ENCODE data around the gene PDXK.

The PDXK gene

DNA sequence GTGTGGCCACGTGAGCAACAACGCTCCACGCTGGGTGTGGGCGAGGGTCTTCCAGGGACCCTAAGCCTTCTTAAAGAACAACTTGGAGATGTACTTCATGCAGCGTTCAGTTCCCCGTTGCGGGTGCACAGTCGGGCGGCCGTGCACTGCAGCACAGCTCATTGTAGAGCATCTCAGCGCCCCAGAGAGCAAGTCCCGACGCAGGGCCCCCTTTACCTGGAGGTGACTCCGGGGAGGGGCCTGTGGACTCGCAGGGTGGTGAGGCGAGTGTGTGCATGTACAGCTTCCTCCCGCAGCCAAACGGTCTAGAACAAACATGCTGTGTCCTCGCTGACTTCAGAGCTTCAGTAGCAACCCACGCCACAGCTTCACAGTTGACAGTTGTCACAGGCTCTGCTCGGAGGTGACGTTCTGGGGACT is 89.9 kb downstream of the PDXK start:
- no peak for DNase-seq

DNA sequence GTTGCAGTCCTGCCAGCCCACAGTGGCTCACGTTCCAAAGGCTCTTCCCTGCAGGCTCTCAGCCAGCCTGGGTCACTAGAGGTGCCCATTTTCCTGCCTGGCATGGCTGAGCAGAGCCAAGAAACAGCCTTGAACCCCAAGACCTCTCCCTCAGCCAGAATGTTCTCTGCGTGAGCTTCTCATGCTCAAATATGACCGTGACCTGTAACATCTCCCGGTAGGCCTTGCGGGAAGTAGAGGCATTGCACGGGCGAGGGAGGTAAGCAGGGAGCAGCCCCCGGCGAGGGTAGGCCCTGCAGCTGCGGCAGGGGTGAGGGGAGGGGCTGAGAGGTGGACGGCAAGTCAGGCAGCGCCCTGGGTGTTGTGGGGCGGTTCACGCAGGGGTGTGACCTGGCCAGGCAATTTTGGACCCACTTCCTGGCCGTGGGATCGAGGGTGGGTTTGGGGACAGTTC is 90.4 kb downstream of the PDXK start:
- no peak for DNase-seq

DNA sequence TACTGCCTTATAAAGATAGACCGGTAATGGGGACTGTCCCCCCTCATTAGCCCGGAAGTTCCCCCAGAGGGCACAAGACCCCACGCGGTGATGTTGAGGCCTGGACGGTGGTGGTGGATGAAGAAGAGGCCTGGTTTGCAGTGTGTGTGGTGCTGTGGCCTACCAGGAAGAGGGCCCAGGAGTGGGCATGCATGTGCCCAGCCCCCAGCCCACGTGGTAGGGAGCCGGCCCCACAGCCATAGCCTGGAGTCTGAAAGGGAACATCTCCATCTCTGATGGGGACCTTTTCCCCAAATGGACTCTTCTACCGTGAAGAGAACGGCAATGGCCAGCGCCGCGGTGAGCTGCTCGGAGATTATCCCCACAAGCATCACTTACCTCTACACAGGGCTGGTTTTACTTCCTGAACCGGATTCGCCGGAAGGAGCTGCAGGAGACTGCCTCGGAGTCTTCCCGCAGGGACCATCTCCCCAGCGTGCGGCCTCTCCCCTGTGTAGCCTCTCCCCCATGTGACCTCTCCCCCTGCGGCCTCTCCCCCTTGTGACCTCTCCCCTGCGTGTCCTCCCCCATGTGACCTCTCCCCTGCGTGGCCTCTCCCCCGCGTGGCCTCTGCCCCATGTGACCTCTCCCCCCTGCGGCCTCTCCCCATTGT is 91.0 kb downstream of the PDXK start:
- DNase-seq = no peak

DNA sequence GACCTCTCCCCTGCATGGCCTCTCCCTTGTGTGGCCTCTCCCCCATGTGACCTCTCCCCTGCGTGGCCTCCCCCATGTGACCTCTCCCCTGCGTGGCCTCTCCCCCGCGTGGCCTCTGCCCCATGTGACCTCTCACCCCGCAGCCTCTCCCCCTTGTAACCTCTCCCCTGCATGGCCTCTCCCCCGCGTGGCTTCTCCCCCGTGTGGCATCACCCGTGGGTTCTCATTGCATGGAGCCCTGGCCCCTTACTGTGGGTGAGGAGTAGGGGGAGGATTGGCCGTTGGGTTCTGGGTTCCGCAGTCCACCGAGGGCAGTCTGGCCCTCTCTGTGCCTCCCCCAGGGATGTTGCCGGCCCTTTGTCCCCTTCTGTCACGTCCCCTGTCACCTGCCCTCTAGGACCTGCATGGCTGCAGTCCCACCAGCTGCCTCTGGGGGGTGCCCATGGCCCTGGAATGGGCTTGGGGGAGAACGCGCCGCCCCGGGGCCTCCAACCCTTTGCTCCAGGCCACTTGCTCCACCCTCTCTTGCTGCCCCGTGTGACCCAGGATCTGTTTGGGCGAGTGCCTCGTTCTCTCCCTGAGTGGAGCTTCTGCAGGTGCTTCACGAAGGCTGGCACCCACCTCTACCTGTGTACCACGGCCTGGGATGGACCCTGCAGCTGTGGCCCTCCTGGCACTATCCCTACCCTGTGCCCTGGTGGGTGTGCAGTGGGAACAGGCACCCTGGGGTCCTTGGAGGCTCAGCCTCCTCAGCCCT is 91.8 kb downstream of the PDXK start:
- DNase-seq = peak; percentile 76

DNA sequence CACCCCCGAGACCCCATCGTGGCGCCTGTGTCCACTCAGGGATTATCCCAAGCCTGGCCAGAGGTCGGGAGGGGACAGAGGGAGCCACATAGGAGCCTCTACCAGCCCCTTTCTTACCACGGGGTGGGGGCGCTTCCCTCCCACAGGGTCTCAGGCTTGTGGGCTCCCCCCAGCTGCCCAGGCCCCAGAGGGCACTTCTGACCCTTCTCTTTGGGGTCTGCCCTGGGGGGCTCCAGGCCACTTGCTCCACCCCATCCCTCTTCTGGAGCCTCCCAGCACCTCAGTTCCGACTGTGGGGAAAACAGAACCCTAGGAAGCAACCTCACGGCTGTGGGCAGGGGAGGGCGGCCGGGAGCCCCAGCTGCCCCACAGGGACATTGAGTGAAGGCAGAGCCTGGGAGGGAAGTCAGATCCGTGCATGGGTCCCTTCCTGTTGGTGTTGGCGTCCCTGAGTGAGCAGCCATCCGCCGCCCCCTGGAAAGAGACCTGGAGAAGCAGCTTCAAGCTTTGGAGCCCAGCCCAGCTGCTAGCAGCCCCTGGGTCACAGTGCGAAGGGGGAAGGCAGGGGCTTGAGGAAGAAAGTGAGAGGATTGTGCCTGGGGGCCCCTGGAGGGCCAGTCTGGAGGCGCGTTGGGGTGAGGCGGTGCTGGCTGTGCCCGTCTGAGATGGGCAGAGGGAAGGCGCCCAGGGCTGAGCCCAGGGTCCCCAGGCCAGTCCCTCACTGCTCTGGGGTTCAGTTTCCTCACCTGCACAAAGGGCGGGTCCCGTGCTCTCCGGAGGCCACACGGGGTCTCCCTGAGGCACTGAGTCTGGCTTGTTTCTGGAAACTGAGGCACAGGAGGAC is 92.6 kb downstream of the PDXK start:
- DNase-seq = peak; percentile 54
